OCI-LY7 (cell line): Measurements from ENCODE around the gene ZNF276. TPM values are rescaled to one million over a fixed set of nuclear protein-coding genes. Genes with fewer than 3 reads are reported as not detected.
A peak's percentile ranks its signal among the peaks of the same experiment; 100 is the strongest.

Experiments used
- BruUV-seq: library from RNA; stranded (reverse); fragments of 400-500 nt; replicated peaks from 2 replicates; lab custom pipeline; 2021; lab: Mats Ljungman, UMichigan
- CTCF ChIA-PET: fragments of 300-600 bp; sonication (Branson Sonifier 250); formaldehyde crosslinking; loops from one replicate; lab custom pipeline; 2022; ENCODE audit warnings: antibody characterized with exemption; ENCODE audit not compliant: unreplicated experiment; lab: Charles Lee
- POLR2A ChIA-PET: fragments of 300-600 bp; sonication (Branson Sonifier 250); formaldehyde crosslinking; loops from one replicate; lab custom pipeline; 2022; ENCODE audit warnings: antibody characterized with exemption; lab: Charles Lee
- DNase-seq: peaks from one replicate; pipeline ENCODE4 v3.0.0-alpha.2; 2015; ENCODE audit warnings: low spot score
- H2AFZ ChIP-seq: fragments of 200-600 bp; sonication (generic), shearing (Covaris generic); 2 replicates; pipeline ENCODE4 v1.6.1; 2014; ENCODE audit warnings: mild to moderate bottlenecking, antibody characterized with exemption, low read length, moderate library complexity
- H3K27ac ChIP-seq: fragments of 200-600 bp; sonication (generic); 2 replicates; pipeline ENCODE4 v1.5.1; 2014; ENCODE audit warnings: mixed run types, low read depth, mild to moderate bottlenecking, moderate library complexity, low read length, inconsistent platforms; ENCODE audit not compliant: poor library complexity, severe bottlenecking
- H3K36me3 ChIP-seq: fragments of 200-600 bp; sonication (generic); 2 replicates; pipeline ENCODE4 v1.6.1; 2014; ENCODE audit warnings: mild to moderate bottlenecking, antibody characterized with exemption, low read length, moderate library complexity, mixed read lengths; ENCODE audit not compliant: insufficient read depth
- H3K4me1 ChIP-seq: fragments of 200-600 bp; sonication (generic); 2 replicates; pipeline ENCODE4 v1.5.1; 2014; ENCODE audit warnings: mild to moderate bottlenecking, low read length; ENCODE audit not compliant: insufficient read depth, poor library complexity, severe bottlenecking
- H3K4me2 ChIP-seq: fragments of 200-600 bp; sonication (generic); 2 replicates; pipeline ENCODE4 v1.6.1; 2014; ENCODE audit warnings: mild to moderate bottlenecking, low read length
- H3K4me3 ChIP-seq: fragments of 200-600 bp; sonication (generic); 2 replicates; pipeline ENCODE4 v1.5.1; 2014; ENCODE audit warnings: mild to moderate bottlenecking, low read depth, low read length; ENCODE audit not compliant: poor library complexity, severe bottlenecking
- H3K79me2 ChIP-seq: fragments of 200-600 bp; sonication (generic); 2 replicates; pipeline ENCODE4 v1.6.1; 2016; ENCODE audit warnings: low read depth, mild to moderate bottlenecking, low read length, moderate library complexity, mixed read lengths; ENCODE audit not compliant: insufficient read depth
- H3K9me2 ChIP-seq: fragments of 200-600 bp; sonication (generic); 2 replicates; pipeline ENCODE4 v1.6.1; 2016; ENCODE audit warnings: mild to moderate bottlenecking, low read length, mixed read lengths; ENCODE audit not compliant: insufficient read depth
- H3K9me3 ChIP-seq: fragments of 200-600 bp; sonication (generic); 2 replicates; pipeline ENCODE4 v1.6.1; 2014; ENCODE audit warnings: mild to moderate bottlenecking, mixed run types, low read length, mixed read lengths
- H4K20me1 ChIP-seq: fragments of 200-600 bp; sonication (generic); 2 replicates; pipeline ENCODE4 v1.6.1; 2014; ENCODE audit warnings: mild to moderate bottlenecking, antibody characterized with exemption, low read length, moderate library complexity, mixed read lengths; ENCODE audit not compliant: insufficient read depth
- CTCF ChIP-seq: fragments of 200-600 bp; sonication (generic); conservative IDR thresholded peaks from 2 replicates; pipeline ENCODE4 v1.5.1; 2014; ENCODE audit warnings: mild to moderate bottlenecking, antibody characterized with exemption, low read length, moderate library complexity, mixed read lengths
- EZH2phosphoT487 ChIP-seq: fragments of 200-600 bp; sonication (generic); IDR thresholded peaks from 2 replicates; pipeline ENCODE4 v1.6.1; 2018; ENCODE audit warnings: low read depth, borderline replicate concordance, mild to moderate bottlenecking, mixed run types, antibody characterized with exemption, low read length, moderate library complexity, mixed read lengths
- intact Hi-C: fragments of 100-400 bp; cut with micrococcal nuclease; formaldehyde crosslinking; loops from one replicate; pipeline ENCODE4 v1.10.0; 2022; ENCODE audit not compliant: unreplicated experiment
- total RNA-seq, 2 experiments: library from RNA; depleted of rRNA in 1 of 2; stranded (reverse); fragments of >200 nt in 1 of 2; shearing (Covaris generic) in 1 of 2; gene quantifications; 2 replicates each; pipeline ENCODE4 v1.2.3, GENCODE V29; 2014 to 2022

Gene ZNF276
- total RNA-seq, 2 experiments from 2014 or later: 27.4 to 30.8 TPM

GRCh38 chr16:89717688-89718505, 3.4 kb upstream of the ZNF276 start:
- Histone ChIP-seq H3K4me3 (no peak overlapping the region), H4K20me1 (peaks cover 7% of the 10 kb centered on the region; the same call in 1 of the 2 replicates), H2AFZ (no peak overlapping the region), H3K36me3 (peaks cover 28% of the 10 kb centered on the region), H3K27ac (no peak overlapping the region), H3K4me2 (no peak overlapping the region), H3K4me1 (peaks cover 19% of the 10 kb centered on the region), H3K79me2 (peaks cover 6% of the 10 kb centered on the region; the same call in 1 of the 2 replicates), H3K9me3 (no peaks in the 10 kb centered on the region), H3K9me2 (no peaks in the 10 kb centered on the region)
- BruUV-seq: no TSS peak
- no peak for TF ChIP-seq CTCF
- TF ChIP-seq EZH2phosphoT487: no peak
- ChIA-PET CTCF (no interaction called here), POLR2A (no interaction called here)
- no peak for DNase-seq
- intact Hi-C loops: no loop called here

- no TSS peak for BruUV-seq
- peaks cover 6% of the 10 kb centered on the region; the same call in 1 of the 2 replicates for H3K79me2 ChIP-seq
- H3K4me2 ChIP-seq: peak overlapping the region; percentile 91
- H3K27ac ChIP-seq: peak overlapping the region; percentile 57
- TF ChIP-seq EZH2phosphoT487 (no peak), CTCF (no peak)
- intact Hi-C loops: loop anchor here (5.0 kb wide), 1 partner anchor 197 kb away; the partner anchor contains the start of gene MC1R
- POLR2A ChIA-PET: no interaction called here
- no peaks in the 10 kb centered on the region for H3K9me2 ChIP-seq
- H3K4me3 ChIP-seq: peak overlapping the region; percentile 89
- H3K4me1 ChIP-seq: peaks cover 19% of the 10 kb centered on the region
- H4K20me1 ChIP-seq: peaks cover 17% of the 10 kb centered on the region
- peak overlapping the region; percentile 17; the same call in 1 of the 2 replicates for H2AFZ ChIP-seq
- peaks cover 31% of the 10 kb centered on the region for H3K36me3 ChIP-seq
- CTCF ChIA-PET: no interaction called here
- no peaks in the 10 kb centered on the region for H3K9me3 ChIP-seq
- DNase-seq: no peak
These were observed 855 bp upstream of the ZNF276 start for GRCh38 chr16:89720551-89720812.
